CD4-positive, alpha-beta T cell treated with Interleukin-17A for 4 hours (primary cell): ENCODE results near the gene MARCO.
"Not testable (repeated sequence)": the region's sequence is repeated elsewhere in the genome, so short reads cannot be mapped to it uniquely, and the experiment has no call there.

Experiments used
- DNase-seq: peaks from one replicate; pipeline ENCODE4 v3.0.0-alpha.2; 2020; ENCODE audit warnings: mixed read lengths

MARCO gene

DNA sequence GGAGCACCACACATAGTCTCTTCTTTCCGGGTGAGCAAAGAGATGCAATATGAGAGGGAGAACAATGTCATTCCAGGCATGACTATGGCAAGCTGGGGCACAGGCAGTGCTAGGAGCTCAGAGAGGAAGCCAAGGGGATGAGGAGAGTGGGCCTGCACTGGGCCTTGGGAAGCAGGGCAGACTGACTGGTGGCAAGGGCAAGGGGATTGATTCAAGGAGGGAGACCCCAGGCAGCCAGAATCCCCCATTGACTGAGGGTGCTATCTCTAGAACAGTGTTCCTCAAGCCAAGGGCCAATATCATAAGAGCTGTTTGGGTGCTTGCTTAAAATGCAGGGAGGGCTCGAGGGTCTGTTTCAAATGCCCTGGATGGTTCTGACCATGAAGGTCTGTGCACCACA lies 36.1 kb downstream of the MARCO start:
- no peak for DNase-seq

DNA sequence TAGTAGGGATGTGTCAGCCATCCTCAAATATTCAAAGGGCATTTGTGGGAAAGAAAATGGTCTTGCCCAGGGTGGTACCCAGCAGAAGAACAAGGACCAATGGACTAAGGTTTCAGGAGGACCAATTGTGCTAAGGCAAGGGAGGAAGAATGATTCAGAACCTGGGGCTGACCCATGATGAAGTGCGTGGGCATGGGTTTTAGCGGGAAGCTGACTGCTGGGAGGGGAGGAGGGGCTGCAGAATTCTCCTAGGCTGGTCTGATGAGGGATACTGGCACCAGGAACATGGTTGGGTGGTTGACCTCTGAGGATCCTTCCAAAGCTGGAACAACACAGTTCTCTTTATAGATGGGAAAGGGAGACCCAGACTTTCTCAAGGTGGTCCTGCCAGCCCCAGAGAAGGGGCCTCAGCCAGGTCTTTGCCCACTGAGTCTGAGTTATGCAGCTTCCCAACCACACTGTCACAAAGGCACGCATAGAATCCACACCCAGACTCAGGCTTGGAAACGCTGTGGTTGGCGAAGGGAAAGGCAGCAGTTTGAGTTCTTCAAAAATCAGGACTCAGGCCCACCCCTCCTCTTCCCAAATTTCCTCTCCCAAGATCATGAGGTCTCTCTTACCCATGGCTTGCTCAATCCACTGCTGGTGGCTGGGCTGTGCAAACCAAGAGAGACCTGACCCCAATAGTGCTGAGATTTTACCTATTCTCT lies 37.3 kb downstream of the MARCO start:
- no peak for DNase-seq

DNA sequence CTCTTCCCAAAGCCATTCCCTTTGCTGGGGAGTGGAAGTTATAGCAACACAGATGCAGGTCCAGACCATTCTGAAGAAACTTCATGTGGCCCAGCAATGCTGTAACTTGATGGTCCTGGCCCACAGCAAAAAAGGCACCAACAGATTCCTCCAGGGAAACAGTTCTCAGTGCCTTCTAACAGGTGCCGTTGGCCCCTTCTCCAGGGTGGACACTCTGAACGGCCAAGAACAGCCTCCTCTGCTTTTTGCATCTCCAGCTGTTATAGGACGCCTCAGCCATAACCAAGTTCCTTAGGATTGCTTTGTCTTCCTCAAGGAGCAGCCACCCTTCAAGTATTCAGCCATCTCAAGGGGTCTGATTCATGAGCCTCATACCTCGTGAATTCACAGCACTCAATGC lies 38.0 kb downstream of the MARCO start:
- DNase-seq = no peak

DNA sequence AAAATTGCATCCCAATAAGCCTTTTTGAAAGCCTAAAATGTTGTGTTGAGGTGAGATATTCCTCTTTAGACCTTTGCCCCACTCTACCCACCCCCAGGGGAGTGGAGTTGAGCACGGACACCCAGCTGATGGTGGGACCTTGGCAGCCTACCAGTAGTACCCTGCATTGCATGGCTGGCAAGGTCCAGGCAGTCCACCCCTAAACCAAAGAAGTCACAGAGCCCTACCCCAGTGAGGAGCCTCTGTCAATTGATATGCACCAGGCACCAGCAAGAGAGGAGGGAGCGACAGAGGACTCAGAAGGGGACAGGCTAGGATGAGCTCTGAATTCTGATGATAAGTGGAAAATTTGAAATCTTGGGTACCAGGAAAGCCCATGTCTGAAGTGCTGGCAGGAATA lies 38.6 kb downstream of the MARCO start:
- DNase-seq = no peak

DNA sequence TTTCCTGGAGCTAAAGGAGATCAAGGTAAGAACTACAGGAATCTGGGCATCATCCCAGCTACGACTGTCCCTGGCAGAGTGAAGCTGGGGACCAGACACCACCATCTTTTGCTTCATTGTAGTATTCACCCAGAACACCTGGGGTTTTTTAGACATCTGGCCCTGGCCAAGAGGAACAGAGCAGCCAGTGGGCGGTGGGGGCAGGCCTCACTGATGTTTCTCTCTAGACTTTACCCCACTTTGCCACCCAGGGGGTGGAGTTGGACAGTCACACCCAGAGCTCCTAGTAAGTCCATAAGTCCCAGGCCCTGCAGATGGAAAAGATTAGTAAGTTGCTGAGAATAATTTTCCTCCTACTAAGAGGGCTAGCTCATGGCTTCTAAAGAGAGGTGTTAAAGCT lies 39.6 kb downstream of the MARCO start:
- DNase-seq = no peak

DNA sequence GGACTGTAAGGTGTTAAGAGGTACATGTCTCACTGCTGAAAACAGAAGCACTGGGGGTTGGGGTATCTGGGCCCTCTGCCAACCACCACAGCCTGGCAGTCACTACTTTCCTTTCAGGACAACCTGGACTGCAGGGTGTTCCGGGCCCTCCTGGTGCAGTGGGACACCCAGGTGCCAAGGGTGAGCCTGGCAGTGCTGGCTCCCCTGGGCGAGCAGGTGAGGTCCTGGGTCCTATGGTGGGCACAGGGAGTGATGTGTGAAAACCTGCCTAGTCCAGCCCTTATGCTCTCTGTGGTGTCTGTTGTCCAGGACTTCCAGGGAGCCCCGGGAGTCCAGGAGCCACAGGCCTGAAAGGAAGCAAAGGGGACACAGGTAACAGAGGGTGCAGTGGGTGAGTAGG lies 40.0 kb downstream of the MARCO start:
- no peak for DNase-seq

DNA sequence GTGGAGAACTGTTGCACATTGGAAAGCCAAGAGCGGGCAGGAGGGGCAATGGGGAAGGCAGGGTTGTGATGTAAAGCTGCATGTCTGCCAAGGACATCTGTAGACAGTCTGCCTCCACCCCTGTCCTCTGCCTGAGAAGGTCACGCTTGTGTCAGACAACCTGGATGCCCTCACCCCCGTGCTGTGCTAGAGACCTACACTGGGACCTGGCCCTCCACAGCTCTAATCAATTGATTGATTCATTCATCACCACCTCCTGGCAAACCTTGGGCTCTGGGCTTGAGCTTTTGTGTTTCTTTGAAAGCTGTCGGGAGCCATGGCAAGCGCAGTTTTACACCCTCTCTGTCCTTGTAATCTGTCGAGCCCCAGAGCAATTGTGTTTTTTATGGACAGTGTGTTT lies 41.1 kb downstream of the MARCO start:
- DNase-seq = no peak

GRCh38 chr2:118983915-118984314 lies 41.9 kb downstream of the MARCO start:
- no peak for DNase-seq

- DNase-seq = no peak
Measured at GRCh38 chr2:118986738-118987137, 44.7 kb downstream of the MARCO start.

GRCh38 chr2:118987886-118988285 lies 45.9 kb downstream of the MARCO start:
- no peak for DNase-seq

- no peak for DNase-seq
Measured at GRCh38 chr2:118988706-118989105, 46.7 kb downstream of the MARCO start.

GRCh38 chr2:118989481-118989880 lies 47.5 kb downstream of the MARCO start:
- no peak for DNase-seq

DNA sequence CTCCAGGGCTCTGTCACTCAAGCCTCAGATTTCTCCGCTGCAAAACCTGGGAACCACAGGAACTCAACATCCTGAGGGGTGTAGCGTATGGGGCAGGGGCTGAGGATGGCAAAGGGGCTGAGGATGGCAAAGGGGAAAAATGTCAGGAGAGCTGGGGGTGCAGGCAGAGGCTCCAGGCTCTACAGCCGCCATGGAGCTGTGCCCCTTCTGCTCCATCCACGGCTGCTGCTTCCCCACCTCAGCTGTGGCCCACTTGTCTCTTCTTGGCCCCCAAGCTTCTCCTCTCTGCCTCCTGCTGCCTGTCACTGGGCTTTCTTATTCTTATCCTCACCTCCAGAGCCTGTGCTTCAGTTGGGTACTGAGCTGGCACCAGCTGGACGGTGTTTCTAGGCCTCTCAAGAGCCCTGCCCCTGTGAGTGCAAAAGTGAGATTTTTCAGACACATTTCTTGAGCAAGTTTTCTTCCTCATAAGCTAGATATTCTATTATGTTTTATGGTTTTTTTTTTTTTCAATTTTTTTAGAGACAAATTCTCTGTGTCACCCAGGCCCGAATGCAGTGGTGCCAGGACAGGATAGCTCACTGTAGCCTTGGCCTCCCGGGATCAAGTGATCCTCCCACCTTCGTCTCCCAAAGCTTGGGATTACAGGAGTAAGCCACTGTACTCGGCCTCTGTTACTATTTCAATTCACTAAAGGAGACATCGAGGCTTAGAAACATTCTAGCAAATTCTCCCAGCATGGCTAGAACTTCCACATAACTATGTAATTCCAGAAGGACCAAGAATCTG lies 49.0 kb downstream of the MARCO start:
- no peak for DNase-seq

DNA sequence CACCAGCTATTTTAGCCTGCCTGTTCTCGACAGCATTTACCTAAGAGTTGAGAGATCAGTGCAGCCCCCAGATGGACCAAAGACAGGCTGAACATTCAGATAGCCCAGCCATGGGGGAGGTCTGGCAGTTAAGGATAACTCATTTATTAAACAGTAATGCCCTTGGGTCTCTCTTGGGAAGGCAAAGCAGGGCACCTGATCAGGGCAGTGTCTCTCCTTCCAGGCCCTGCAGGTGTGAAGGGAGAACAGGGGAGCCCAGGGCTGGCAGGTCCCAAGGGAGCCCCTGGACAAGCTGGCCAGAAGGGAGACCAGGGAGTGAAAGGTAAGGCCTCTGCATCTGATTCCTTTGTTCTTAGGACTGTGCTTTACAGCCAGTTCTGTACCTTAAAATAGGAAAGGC lies 49.6 kb downstream of the MARCO start:
- DNase-seq = no peak

GRCh38 chr2:118992740-118993391 lies 50.9 kb downstream of the MARCO start:
- DNase-seq = no peak

GRCh38 chr2:118993392-118993752 lies 51.4 kb downstream of the MARCO start:
- no peak for DNase-seq

GRCh38 chr2:118994172-118994700 lies 52.2 kb downstream of the MARCO start:
- no peak for DNase-seq

- DNase-seq = no peak
Measured at GRCh38 chr2:118994778-118995177, 52.8 kb downstream of the MARCO start.

DNA sequence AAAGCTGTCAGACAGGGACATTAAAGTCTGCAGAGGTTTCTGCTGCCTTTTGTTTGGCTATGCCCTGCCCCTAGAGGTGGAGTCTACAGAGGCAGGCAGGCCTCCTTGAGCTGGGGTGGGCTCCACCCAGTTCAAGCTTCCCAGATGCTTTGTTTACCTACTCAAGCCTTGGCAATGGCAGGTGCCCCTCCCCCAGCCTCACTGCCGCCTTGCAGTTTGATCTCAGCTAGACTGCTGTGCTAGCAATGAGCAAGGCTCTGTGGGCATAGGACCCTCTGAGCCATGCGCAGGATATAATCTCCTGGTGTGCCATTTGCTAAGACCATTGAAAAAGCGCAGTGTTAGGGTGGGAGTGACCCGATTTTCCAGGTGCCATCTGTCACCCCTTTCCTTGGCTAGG lies 61.9 kb downstream of the MARCO start:
- not testable (repeated sequence) for DNase-seq

- DNase-seq = no peak
Measured at GRCh38 chr2:119004602-119005001, 62.6 kb downstream of the MARCO start.

- DNase-seq = no peak
Measured at GRCh38 chr2:119005051-119005450, 63.1 kb downstream of the MARCO start.

DNA sequence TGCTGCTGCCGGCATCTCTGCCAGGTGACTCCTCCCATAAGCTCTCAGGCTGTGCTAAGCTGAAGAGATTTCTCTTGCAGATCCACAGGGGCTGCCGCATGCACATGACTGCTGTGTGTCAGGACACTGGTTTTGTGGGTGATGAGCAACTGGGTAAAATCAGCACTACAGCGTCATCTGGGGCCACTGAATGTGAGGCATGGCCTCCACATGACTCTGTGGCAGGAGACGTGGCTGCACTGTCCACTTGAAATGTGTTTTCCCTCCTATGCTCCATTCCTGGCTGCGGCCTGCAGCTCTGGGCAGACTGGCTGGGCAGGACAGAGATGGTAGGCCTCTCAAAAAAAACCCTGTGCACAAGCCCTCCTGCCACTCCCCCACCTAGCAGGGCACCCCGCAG lies 63.6 kb downstream of the MARCO start:
- DNase-seq = no peak

GRCh38 chr2:119006441-119006840 lies 64.4 kb downstream of the MARCO start:
- no peak for DNase-seq

GRCh38 chr2:119008108-119008507 lies 66.1 kb downstream of the MARCO start:
- no peak for DNase-seq
